SK-N-SH treated with all-trans-retinoic acid at 6 μM for 48 hours (cell line): ENCODE results near the gene GCLM.
"Not testable (repeated sequence)": the region's sequence is repeated elsewhere in the genome, so short reads cannot be mapped to it uniquely, and the experiment has no call there.

ENCODE experiments used
- ATAC-seq: fragments of 200-7000 bp; cut with Tn5 transposase; 3 replicates; pipeline ENCODE4 v1.9.1; 2020; ENCODE audit warnings: mild to moderate bottlenecking, moderate library complexity
- ARNTL ChIP-seq: fragments of 450-650 bp; formaldehyde crosslinking; IDR thresholded peaks from 2 replicates; pipeline ENCODE4 v1.5.0; 2020; ENCODE audit warnings: low read depth, mild to moderate bottlenecking, moderate library complexity, borderline replicate concordance
- BACH2 ChIP-seq: fragments of 250-450 bp; sonication (Bioruptor Pico); IDR thresholded peaks from 2 replicates; pipeline ENCODE4 v1.9.0; 2021; ENCODE audit warnings: mild to moderate bottlenecking, borderline replicate concordance
- CSDC2 ChIP-seq: fragments of 250-450 bp; sonication (Bioruptor Pico); IDR thresholded peaks from 2 replicates; pipeline ENCODE4 v1.5.0; 2020; ENCODE audit warnings: mild to moderate bottlenecking, moderate library complexity
- ESRRG ChIP-seq: fragments of 250-450 bp; sonication (Bioruptor Pico); IDR thresholded peaks from 2 replicates; pipeline ENCODE4 v1.6.1; 2021; ENCODE audit warnings: mild to moderate bottlenecking
- GLIS3 ChIP-seq: fragments of 250-450 bp; sonication (Bioruptor Pico); IDR thresholded peaks from 2 replicates; pipeline ENCODE4 v1.5.0; 2020; ENCODE audit warnings: mild to moderate bottlenecking, moderate library complexity
- OSR1 ChIP-seq: fragments of 250-450 bp; sonication (Bioruptor Pico); IDR thresholded peaks from 2 replicates; pipeline ENCODE4 v1.8.0; 2022; ENCODE audit warnings: moderate library complexity, mild to moderate bottlenecking, inconsistent platforms
- RARB ChIP-seq: fragments of 250-450 bp; sonication (Bioruptor Pico); IDR thresholded peaks from 2 replicates; pipeline ENCODE4 v1.8.0; 2021; ENCODE audit warnings: mild to moderate bottlenecking, moderate library complexity
- SNAI2 ChIP-seq: fragments of 250-450 bp; sonication (Bioruptor Pico); IDR thresholded peaks from 2 replicates; pipeline ENCODE4 v1.5.0; 2020; ENCODE audit warnings: mild to moderate bottlenecking, moderate library complexity
- TCF4 ChIP-seq: fragments of 250-450 bp; sonication (Bioruptor Pico); IDR thresholded peaks from 2 replicates; pipeline ENCODE4 v1.8.0; 2021; ENCODE audit warnings: mild to moderate bottlenecking, moderate library complexity, borderline replicate concordance
- TOX ChIP-seq: fragments of 250-450 bp; sonication (Bioruptor Pico); IDR thresholded peaks from 2 replicates; pipeline ENCODE4 v1.8.0; 2021; ENCODE audit warnings: mild to moderate bottlenecking, moderate library complexity, borderline replicate concordance
- ZC3H10 ChIP-seq: fragments of 250-450 bp; sonication (Bioruptor Pico); IDR thresholded peaks from 2 replicates; pipeline ENCODE4 v1.5.1; 2021; ENCODE audit warnings: mild to moderate bottlenecking, moderate library complexity
- ZFP30 ChIP-seq: fragments of 450-650 bp; formaldehyde crosslinking; IDR thresholded peaks from 2 replicates; pipeline ENCODE4 v1.5.0; 2022; ENCODE audit warnings: mild to moderate bottlenecking, moderate library complexity
- ZNF565 ChIP-seq: fragments of 450-650 bp; formaldehyde crosslinking; conservative IDR thresholded peaks from 2 replicates; pipeline ENCODE4 v1.5.0; 2020; ENCODE audit warnings: low read depth, mild to moderate bottlenecking, moderate library complexity
- ZNF70 ChIP-seq: fragments of 450-650 bp; formaldehyde crosslinking; IDR thresholded peaks from 2 replicates; pipeline ENCODE4 v1.5.0; 2020; ENCODE audit warnings: mild to moderate bottlenecking, moderate library complexity
- ZNF8 ChIP-seq: fragments of 450-650 bp; formaldehyde crosslinking; IDR thresholded peaks from 2 replicates; pipeline ENCODE4 v1.5.0; 2020; ENCODE audit warnings: mild to moderate bottlenecking, moderate library complexity
- TF ChIP-seq, protein P1 (sequence below): fragments of 250-450 bp; sonication (Bioruptor Pico); IDR thresholded peaks from 2 replicates; pipeline ENCODE4 v1.5.1; 2020; ENCODE audit warnings: low read depth, mild to moderate bottlenecking, moderate library complexity
- TF ChIP-seq, protein P2 (sequence below): fragments of 250-450 bp; sonication (Bioruptor Pico); IDR thresholded peaks from 2 replicates; pipeline ENCODE4 v1.8.0; 2020; ENCODE audit warnings: mild to moderate bottlenecking, moderate library complexity, borderline replicate concordance
- TF ChIP-seq, protein P3 (sequence below): fragments of 250-450 bp; sonication (Bioruptor Pico); IDR thresholded peaks from 2 replicates; pipeline ENCODE4 v1.5.0; 2020; ENCODE audit warnings: mild to moderate bottlenecking, moderate library complexity
- TF ChIP-seq, protein P4 (sequence below): fragments of 250-450 bp; sonication (Bioruptor Pico); IDR thresholded peaks from 2 replicates; pipeline ENCODE4 v1.5.1; 2021; ENCODE audit warnings: mild to moderate bottlenecking, moderate library complexity

GCLM gene

DNA sequence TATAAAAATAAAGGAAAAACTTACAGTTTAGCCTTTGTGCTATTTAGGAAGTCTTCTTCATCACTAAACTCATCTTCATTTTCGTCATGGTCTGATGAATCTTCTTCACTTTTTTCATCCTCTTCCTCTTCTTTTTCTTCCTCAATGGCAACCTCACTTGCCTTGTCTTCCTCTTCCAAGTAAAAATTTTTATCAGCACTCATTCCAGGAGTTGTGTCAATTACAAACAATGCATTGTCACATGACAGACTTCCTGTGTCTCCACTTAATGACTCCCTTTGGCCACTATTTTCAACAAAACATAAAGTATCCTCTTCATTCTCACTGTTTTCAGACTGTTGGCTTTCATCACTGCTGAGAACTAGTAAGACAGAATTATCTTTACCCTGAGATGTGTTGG, 33.0 kb downstream of the GCLM start:
- no peak for TF ChIP-seq ARNTL (CRISPR knock-in tag)
- TF ChIP-seq SNAI2 = no peak
- TF ChIP-seq, protein P1, sequence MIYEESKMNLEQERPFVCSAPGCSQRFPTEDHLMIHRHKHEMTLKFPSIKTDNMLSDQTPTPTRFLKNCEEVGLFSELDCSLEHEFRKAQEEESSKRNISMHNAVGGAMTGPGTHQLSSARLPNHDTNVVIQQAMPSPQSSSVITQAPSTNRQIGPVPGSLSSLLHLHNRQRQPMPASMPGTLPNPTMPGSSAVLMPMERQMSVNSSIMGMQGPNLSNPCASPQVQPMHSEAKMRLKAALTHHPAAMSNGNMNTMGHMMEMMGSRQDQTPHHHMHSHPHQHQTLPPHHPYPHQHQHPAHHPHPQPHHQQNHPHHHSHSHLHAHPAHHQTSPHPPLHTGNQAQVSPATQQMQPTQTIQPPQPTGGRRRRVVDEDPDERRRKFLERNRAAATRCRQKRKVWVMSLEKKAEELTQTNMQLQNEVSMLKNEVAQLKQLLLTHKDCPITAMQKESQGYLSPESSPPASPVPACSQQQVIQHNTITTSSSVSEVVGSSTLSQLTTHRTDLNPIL = no peak
- no peak for TF ChIP-seq ZC3H10
- no peak for TF ChIP-seq BACH2 (CRISPR knock-in tag)
- no peak for TF ChIP-seq ESRRG
- no peak for TF ChIP-seq ZNF565 (CRISPR knock-in tag)
- TF ChIP-seq, protein P2, sequence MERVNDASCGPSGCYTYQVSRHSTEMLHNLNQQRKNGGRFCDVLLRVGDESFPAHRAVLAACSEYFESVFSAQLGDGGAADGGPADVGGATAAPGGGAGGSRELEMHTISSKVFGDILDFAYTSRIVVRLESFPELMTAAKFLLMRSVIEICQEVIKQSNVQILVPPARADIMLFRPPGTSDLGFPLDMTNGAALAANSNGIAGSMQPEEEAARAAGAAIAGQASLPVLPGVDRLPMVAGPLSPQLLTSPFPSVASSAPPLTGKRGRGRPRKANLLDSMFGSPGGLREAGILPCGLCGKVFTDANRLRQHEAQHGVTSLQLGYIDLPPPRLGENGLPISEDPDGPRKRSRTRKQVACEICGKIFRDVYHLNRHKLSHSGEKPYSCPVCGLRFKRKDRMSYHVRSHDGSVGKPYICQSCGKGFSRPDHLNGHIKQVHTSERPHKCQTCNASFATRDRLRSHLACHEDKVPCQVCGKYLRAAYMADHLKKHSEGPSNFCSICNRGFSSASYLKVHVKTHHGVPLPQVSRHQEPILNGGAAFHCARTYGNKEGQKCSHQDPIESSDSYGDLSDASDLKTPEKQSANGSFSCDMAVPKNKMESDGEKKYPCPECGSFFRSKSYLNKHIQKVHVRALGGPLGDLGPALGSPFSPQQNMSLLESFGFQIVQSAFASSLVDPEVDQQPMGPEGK = no peak
- no peak for TF ChIP-seq ZFP30
- no peak for TF ChIP-seq TOX (CRISPR knock-in tag)
- TF ChIP-seq, protein P3, sequence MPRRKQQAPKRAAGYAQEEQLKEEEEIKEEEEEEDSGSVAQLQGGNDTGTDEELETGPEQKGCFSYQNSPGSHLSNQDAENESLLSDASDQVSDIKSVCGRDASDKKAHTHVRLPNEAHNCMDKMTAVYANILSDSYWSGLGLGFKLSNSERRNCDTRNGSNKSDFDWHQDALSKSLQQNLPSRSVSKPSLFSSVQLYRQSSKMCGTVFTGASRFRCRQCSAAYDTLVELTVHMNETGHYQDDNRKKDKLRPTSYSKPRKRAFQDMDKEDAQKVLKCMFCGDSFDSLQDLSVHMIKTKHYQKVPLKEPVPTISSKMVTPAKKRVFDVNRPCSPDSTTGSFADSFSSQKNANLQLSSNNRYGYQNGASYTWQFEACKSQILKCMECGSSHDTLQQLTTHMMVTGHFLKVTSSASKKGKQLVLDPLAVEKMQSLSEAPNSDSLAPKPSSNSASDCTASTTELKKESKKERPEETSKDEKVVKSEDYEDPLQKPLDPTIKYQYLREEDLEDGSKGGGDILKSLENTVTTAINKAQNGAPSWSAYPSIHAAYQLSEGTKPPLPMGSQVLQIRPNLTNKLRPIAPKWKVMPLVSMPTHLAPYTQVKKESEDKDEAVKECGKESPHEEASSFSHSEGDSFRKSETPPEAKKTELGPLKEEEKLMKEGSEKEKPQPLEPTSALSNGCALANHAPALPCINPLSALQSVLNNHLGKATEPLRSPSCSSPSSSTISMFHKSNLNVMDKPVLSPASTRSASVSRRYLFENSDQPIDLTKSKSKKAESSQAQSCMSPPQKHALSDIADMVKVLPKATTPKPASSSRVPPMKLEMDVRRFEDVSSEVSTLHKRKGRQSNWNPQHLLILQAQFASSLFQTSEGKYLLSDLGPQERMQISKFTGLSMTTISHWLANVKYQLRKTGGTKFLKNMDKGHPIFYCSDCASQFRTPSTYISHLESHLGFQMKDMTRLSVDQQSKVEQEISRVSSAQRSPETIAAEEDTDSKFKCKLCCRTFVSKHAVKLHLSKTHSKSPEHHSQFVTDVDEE (CRISPR knock-in tag) = no peak
- TF ChIP-seq, protein P4, sequence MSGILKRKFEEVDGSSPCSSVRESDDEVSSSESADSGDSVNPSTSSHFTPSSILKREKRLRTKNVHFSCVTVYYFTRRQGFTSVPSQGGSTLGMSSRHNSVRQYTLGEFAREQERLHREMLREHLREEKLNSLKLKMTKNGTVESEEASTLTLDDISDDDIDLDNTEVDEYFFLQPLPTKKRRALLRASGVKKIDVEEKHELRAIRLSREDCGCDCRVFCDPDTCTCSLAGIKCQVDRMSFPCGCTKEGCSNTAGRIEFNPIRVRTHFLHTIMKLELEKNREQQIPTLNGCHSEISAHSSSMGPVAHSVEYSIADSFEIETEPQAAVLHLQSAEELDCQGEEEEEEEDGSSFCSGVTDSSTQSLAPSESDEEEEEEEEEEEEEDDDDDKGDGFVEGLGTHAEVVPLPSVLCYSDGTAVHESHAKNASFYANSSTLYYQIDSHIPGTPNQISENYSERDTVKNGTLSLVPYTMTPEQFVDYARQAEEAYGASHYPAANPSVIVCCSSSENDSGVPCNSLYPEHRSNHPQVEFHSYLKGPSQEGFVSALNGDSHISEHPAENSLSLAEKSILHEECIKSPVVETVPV (CRISPR knock-in tag) = no peak
- no peak for TF ChIP-seq TCF4
- TF ChIP-seq CSDC2 = no peak
- no peak for ATAC-seq

DNA sequence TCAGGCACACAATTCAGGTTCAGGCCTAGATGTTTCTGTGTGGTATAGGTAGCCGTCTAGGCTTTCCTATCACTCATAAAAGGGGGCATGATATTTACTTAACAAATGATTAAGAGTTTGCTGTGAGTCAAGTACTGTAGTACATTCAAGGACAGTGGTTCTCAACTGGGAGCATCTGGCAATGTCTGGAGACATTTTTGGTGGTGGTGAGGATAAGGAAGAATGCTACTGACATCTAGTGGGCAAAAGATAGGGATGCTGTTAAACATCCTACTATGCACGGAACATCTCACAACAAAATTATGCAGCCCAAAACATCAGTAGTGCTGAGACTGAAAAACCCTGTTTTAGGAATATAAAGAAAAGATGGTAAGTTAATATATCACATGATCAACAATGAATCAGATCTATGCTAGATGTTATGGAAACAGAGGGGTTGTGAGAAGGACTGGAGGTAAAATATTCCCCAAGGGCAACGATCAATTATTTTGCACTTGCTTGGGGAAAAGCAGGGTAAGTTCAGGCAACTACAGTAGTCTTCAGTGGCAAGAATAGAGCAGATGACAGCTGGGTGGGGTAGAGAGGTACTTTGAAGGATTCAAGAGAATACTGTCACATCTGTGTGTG, 35.1 kb downstream of the GCLM start:
- TF ChIP-seq TCF4 = no peak
- no peak for TF ChIP-seq ESRRG
- TF ChIP-seq ZNF70 (CRISPR knock-in tag) = no peak
- no peak for TF ChIP-seq ZNF8 (CRISPR knock-in tag)
- ATAC-seq = peak; percentile 61

DNA sequence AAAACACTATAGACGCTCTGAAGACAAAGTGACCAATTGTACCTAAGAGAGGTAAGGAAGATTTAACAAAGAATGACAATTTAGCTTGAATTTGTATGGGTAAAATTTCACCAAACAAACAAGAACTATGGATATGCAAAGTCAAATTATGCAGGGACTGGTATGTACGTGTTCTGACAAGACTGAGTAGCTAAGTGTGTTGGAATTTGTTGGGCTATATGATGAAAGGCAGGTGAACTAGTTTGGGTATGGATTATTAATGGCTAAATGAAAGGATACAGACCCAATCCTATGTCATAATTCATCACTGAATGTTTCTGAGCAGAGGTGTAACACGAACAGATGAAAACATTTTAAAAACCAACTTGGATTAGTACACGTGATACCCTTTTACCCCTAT, 37.9 kb downstream of the GCLM start:
- TF ChIP-seq ZFP30 = no peak
- TF ChIP-seq GLIS3 (CRISPR knock-in tag) = no peak
- no peak for TF ChIP-seq OSR1 (CRISPR knock-in tag)
- no peak for ATAC-seq

DNA sequence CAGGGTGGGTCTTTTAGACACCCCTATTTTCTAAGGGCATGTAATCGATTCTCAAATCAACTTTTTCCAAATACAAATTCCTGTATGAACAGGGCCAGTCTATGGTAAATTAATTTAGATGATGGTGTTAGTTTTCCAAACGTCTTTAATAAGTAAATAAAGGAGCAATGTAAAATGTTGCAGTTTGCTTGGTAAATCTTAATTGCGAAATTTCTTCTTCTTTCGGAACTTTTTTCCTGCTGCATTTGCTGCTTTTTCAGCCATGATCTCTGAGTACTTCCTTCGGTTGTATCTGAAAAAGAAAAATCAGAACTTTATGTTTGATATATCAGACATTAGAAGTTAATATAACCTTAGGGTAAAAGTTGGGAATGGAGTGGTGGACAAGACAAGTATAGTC, 39.6 kb downstream of the GCLM start:
- TF ChIP-seq, protein P1 = no peak
- TF ChIP-seq RARB (CRISPR knock-in tag) = no peak
- ATAC-seq = no peak

DNA sequence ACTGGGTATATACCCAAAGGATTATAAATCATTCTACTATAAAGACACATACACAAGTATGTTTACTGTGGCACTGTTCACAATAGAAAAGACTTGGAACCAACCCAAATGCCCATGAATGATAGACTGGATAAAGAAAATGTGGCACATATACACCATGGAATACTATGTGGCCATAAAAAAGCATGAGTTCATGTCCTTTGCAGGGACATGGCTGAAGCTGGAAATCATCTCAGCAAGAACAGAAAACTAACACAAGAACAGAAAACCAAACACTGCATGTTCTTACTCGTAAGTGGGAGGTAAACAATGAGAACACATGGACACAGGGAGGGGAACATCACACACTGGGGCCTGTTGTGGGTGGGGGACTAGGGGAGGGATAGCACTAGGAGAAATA, 40.7 kb downstream of the GCLM start:
- not testable (repeated sequence) for ATAC-seq
